OCI-M2 (cell line): ENCODE measurements around the gene AGMO.

Experiments
- DNase-seq: peaks from one replicate; lab custom pipeline; 2025; ENCODE audit not compliant: unreplicated experiment; lab: John Stamatoyannopoulos, UW

AGMO gene

GRCh38 chr7:15402436-15403136, 159.2 kb downstream of the AGMO start:
- DNase-seq = no peak

GRCh38 chr7:15400440-15400839, 161.4 kb downstream of the AGMO start:
- no peak for DNase-seq

GRCh38 chr7:15399441-15399840, 162.4 kb downstream of the AGMO start:
- no peak for DNase-seq

GRCh38 chr7:15397922-15398760, 163.7 kb downstream of the AGMO start:
- DNase-seq = no peak

GRCh38 chr7:15397159-15397550, 164.7 kb downstream of the AGMO start:
- DNase-seq = no peak

GRCh38 chr7:15396210-15397158, 165.3 kb downstream of the AGMO start:
- no peak for DNase-seq

GRCh38 chr7:15389073-15389472, 172.7 kb downstream of the AGMO start:
- no peak for DNase-seq

GRCh38 chr7:15378494-15379145, 183.2 kb downstream of the AGMO start:
- DNase-seq = no peak

GRCh38 chr7:15376600-15376999, 185.2 kb downstream of the AGMO start:
- no peak for DNase-seq

GRCh38 chr7:15370441-15370840, 191.4 kb downstream of the AGMO start:
- no peak for DNase-seq

- DNase-seq = no peak
Measured at GRCh38 chr7:15368653-15369052, 193.2 kb downstream of the AGMO start.

- DNase-seq = no peak
Measured at GRCh38 chr7:15367897-15368296, 193.9 kb downstream of the AGMO start.

- DNase-seq = no peak
Measured at GRCh38 chr7:15358112-15358511, 203.7 kb downstream of the AGMO start.

GRCh38 chr7:15352421-15353206, 209.2 kb downstream of the AGMO start:
- no peak for DNase-seq

- DNase-seq = no peak
Measured at GRCh38 chr7:15345216-15345615, 216.6 kb downstream of the AGMO start.

- DNase-seq = no peak
Measured at GRCh38 chr7:15341817-15342216, 220.0 kb downstream of the AGMO start.

- no peak for DNase-seq
Measured at GRCh38 chr7:15336146-15336545, 225.7 kb downstream of the AGMO start.

- no peak for DNase-seq
Measured at GRCh38 chr7:15335390-15335789, 226.4 kb downstream of the AGMO start.

- DNase-seq = no peak
Measured at GRCh38 chr7:15334536-15335263, 227.1 kb downstream of the AGMO start.
